Endothelial cell (in vitro differentiated cells): ENCODE results near the gene CDH23. TPM values are rescaled to one million over a fixed set of nuclear protein-coding genes. Genes with fewer than 3 reads are reported as not detected.
A peak's percentile ranks its signal among the peaks of the same experiment; 100 is the strongest.

Experiments used
- DNase-seq: peaks from one replicate; pipeline ENCODE4 v3.0.0; 2021; ENCODE audit warnings: low spot score
- H3K27ac Mint-ChIP-seq: one replicate; pipeline ENCODE4 v1.8.0; 2021; ENCODE audit warnings: mixed read lengths, inconsistent platforms; ENCODE audit not compliant: unreplicated experiment
- H3K27me3 Mint-ChIP-seq: one replicate; pipeline ENCODE4 v1.8.0; 2021; ENCODE audit warnings: mild to moderate bottlenecking, moderate library complexity, mixed read lengths, inconsistent platforms; ENCODE audit not compliant: unreplicated experiment
- H3K36me3 Mint-ChIP-seq: one replicate; pipeline ENCODE4 v1.8.0; 2021; ENCODE audit warnings: mild to moderate bottlenecking, low read depth, mixed read lengths, inconsistent platforms; ENCODE audit not compliant: unreplicated experiment
- H3K4me1 Mint-ChIP-seq: one replicate; pipeline ENCODE4 v1.8.0; 2021; ENCODE audit warnings: mild to moderate bottlenecking, mixed read lengths, inconsistent platforms; ENCODE audit not compliant: unreplicated experiment
- H3K4me3 Mint-ChIP-seq: one replicate; pipeline ENCODE4 v1.8.0; 2021; ENCODE audit warnings: mild to moderate bottlenecking, mixed read lengths, inconsistent platforms; ENCODE audit not compliant: unreplicated experiment
- H3K9me3 Mint-ChIP-seq: one replicate; pipeline ENCODE4 v1.8.0; 2021; ENCODE audit warnings: mixed read lengths, inconsistent platforms; ENCODE audit not compliant: unreplicated experiment
- total RNA-seq: library from RNA; stranded (reverse); fragmentation: NEBNext Ultra II Directional; extraction: Animal tissue kit (Norgen Biotek cat#: 25700); gene quantifications from one replicate; pipeline ENCODE4 v1.2.1, GENCODE V29; 2021; ENCODE audit not compliant: unreplicated experiment
- TF ChIP-seq, protein P1 (sequence below): fragments of 200-600 bp; sonication (generic); IDR thresholded peaks from one replicate; pipeline ENCODE4 v1.5.0; 2021; ENCODE audit warnings: antibody characterized with exemption; ENCODE audit not compliant: unreplicated experiment

Gene CDH23
- total RNA-seq, 1 donor from 2014 or later, result 0.54 TPM

DNA sequence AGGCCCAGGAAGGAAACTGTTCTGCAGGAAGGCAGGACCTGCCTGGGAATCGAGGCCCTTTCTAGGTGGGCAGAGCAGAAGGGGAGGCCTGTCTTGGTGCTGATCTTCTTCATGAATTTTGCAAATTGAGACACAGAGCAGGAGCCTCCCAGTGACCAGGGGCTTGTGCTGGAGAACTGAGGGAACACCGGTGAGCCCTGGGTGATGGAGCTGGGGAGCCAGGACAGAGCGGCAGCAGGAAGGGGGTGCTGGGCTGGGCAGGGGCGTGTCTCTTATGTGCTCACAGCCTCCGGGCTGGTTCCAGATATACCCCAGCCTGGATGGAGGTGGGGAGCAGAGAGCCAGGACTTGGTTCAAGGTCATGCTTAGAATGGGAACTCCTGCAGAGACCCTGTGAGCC lies 182.9 kb downstream of the CDH23 start:
- Mint-ChIP-seq H3K27me3 (peaks cover 7% of the 10 kb centered on the region), H3K4me1 (no peaks in the 10 kb centered on the region), H3K27ac (no peak overlapping the region), H3K9me3 (no peaks in the 10 kb centered on the region), H3K36me3 (no peaks in the 10 kb centered on the region), H3K4me3 (no peak overlapping the region)
- no peak for DNase-seq
- TF ChIP-seq, protein P1, sequence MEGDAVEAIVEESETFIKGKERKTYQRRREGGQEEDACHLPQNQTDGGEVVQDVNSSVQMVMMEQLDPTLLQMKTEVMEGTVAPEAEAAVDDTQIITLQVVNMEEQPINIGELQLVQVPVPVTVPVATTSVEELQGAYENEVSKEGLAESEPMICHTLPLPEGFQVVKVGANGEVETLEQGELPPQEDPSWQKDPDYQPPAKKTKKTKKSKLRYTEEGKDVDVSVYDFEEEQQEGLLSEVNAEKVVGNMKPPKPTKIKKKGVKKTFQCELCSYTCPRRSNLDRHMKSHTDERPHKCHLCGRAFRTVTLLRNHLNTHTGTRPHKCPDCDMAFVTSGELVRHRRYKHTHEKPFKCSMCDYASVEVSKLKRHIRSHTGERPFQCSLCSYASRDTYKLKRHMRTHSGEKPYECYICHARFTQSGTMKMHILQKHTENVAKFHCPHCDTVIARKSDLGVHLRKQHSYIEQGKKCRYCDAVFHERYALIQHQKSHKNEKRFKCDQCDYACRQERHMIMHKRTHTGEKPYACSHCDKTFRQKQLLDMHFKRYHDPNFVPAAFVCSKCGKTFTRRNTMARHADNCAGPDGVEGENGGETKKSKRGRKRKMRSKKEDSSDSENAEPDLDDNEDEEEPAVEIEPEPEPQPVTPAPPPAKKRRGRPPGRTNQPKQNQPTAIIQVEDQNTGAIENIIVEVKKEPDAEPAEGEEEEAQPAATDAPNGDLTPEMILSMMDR, result no peak

DNA sequence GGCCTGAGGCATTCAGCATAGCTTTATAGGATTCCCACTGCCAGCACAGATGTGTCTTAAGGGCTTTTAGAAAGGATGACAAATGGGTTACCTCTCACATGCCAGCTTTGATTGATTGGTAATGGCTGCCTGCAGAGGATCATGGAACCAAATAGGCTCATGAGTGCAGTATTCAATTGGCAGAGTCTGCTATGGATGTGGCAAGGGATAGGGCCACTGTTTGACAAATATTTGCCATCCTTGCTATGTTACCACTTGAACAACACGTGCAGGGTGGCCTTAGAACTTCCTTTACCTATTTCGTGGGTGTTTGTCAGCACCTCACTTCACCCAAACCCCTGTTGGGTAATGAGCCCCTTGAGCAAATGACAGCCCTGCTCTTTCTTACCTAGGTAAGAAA lies 183.7 kb downstream of the CDH23 start:
- Mint-ChIP-seq H3K4me3 (no peak overlapping the region), H3K27ac (no peak overlapping the region), H3K27me3 (peaks cover 7% of the 10 kb centered on the region), H3K4me1 (no peaks in the 10 kb centered on the region), H3K9me3 (no peaks in the 10 kb centered on the region), H3K36me3 (no peaks in the 10 kb centered on the region)
- TF ChIP-seq, protein P1, result no peak
- DNase-seq, result no peak

DNA sequence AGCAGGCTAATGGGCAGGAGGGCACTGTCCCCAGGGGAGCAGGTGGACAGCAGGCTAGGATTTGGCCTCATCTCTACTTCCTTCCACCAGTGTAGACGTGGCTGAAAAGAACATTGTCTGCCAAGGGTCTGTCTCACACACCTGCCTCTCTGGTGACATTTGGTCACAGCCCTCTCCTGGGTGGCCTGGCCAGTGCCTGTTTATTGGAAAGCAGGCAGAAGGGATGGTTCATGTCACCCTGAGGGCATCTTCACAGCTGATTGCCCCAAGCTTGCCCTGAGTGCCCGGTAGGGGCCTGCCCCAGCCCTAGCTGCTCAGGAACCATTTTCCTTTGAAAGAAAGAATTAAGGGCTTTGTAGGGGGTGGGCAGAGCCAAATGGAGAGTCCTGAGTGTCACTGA lies 184.2 kb downstream of the CDH23 start:
- no peaks in the 10 kb centered on the region for H3K9me3 Mint-ChIP-seq
- H3K4me1 Mint-ChIP-seq, result no peaks in the 10 kb centered on the region
- DNase-seq, result no peak
- no peak overlapping the region for H3K4me3 Mint-ChIP-seq
- no peaks in the 10 kb centered on the region for H3K36me3 Mint-ChIP-seq
- peaks cover 7% of the 10 kb centered on the region for H3K27me3 Mint-ChIP-seq
- H3K27ac Mint-ChIP-seq, result no peak overlapping the region
- TF ChIP-seq, protein P1, result no peak

DNA sequence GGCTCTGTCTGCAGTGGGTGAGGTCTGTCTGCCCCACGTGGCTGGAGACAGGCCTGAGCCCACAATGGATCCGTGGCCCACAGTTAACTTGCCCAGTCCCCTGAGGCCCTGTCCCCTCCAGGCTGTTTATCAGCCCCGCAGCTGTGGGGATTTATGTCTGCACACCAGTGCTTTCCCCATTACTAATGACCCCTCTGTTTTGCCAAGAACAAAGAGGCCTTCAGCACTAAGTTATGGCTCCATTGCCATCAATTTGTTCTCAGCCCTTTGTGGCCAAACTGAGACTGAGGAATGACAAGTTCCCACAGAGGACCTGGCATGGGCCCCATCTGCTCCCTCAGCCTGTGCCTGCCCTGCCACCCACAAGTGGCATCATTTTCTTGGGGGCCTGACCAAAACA lies 184.7 kb downstream of the CDH23 start:
- Mint-ChIP-seq H3K4me3 (no peak overlapping the region), H3K36me3 (no peaks in the 10 kb centered on the region), H3K27me3 (peaks cover 7% of the 10 kb centered on the region), H3K27ac (no peak overlapping the region), H3K4me1 (no peaks in the 10 kb centered on the region), H3K9me3 (no peaks in the 10 kb centered on the region)
- no peak for DNase-seq
- TF ChIP-seq, protein P1, result no peak

DNA sequence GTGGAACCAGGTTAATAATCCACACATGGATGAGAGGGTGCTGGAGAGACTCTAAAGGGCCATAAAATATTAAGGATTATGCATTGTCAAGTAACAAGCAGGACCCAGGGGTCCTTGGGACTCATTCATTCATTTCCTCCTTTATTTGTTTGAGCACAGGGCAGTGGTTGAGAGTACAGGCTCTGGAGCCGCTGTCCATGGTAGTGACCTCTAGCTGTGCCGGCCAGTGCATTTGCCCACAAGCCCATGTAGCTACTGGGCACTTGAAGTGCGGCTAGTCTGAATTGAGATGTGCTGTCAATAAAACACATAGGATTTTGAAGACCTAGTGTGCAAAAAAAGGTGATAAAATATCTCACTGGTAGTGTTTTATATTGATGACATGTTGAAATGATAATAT lies 185.3 kb downstream of the CDH23 start:
- Mint-ChIP-seq H3K27me3 (peaks cover 7% of the 10 kb centered on the region), H3K4me3 (no peak overlapping the region), H3K4me1 (no peaks in the 10 kb centered on the region), H3K36me3 (no peaks in the 10 kb centered on the region), H3K27ac (no peak overlapping the region), H3K9me3 (no peaks in the 10 kb centered on the region)
- TF ChIP-seq, protein P1, result no peak
- peak; percentile 72 for DNase-seq
